Large intestine (tissue), 3 donors: Measurements from ENCODE around the gene RASSF1. TPM values are rescaled to one million over a fixed set of nuclear protein-coding genes. Genes with fewer than 3 reads are reported as not detected.
A peak's percentile ranks its signal among the peaks of the same experiment; 100 is the strongest.

Source experiments
- DNase-seq, 2 donors: peaks; one replicate each; pipeline versions ENCODE4 v3.0.0 to v3.0.0-alpha.2; 2013
- H3K27ac ChIP-seq: one replicate; pipeline ENCODE4 v1.5.1; 2013; ENCODE audit warnings: low read length
- H3K27me3 ChIP-seq: 2 replicates; pipeline ENCODE4 v1.6.1; 2013; ENCODE audit warnings: low read length; ENCODE audit not compliant: control insufficient read depth, insufficient read depth
- H3K36me3 ChIP-seq: 2 replicates; pipeline ENCODE4 v1.6.1; 2013; ENCODE audit warnings: low read length; ENCODE audit not compliant: control insufficient read depth, insufficient read depth
- H3K4me1 ChIP-seq: one replicate; pipeline ENCODE4 v1.6.1; 2013; ENCODE audit warnings: low read length; ENCODE audit not compliant: control insufficient read depth, insufficient read depth
- H3K4me3 ChIP-seq: one replicate; pipeline ENCODE4 v1.5.1; 2013; ENCODE audit warnings: low read length
- H3K9me3 ChIP-seq: one replicate; pipeline ENCODE4 v1.6.1; 2013; ENCODE audit warnings: mild to moderate bottlenecking, low read depth, low read length, moderate library complexity; ENCODE audit not compliant: control insufficient read depth
- WGBS: methylation state at CpG from one replicate; pipeline ENCODE4 v1.1.5; 2013; ENCODE audit warnings: low lambda C conversion rate; ENCODE audit not compliant: insufficient coverage; 5-methylcytosine and 5-hydroxymethylcytosine counted together
- polyA plus RNA-seq: library from polyadenylated mRNA; unstranded; fragments of 120-200 nt; gene quantifications from one replicate; pipeline ENCODE4 v1.2.1, GENCODE V29; 2013

The RASSF1 gene
- polyA plus RNA-seq, 1 donor: 19.5 TPM

- WGBS: no CpG with 5 or more reads among the region's 8 CpGs
- H3K4me1 ChIP-seq: peaks cover 37% of the 10 kb centered on the region
- H3K4me3 ChIP-seq: no peak overlapping the region
- H3K27me3 ChIP-seq: no peaks in the 10 kb centered on the region
- no peaks in the 10 kb centered on the region for H3K36me3 ChIP-seq
- no peaks in the 10 kb centered on the region for H3K9me3 ChIP-seq
- no peak for DNase-seq
- no peak overlapping the region for H3K27ac ChIP-seq
Measured at GRCh38 chr3:50295553-50296431, 44.8 kb downstream of the RASSF1 start.

- no peak for DNase-seq
- Histone ChIP-seq H3K36me3 (peaks cover 7% of the 10 kb centered on the region), H3K27me3 (no peaks in the 10 kb centered on the region), H3K27ac (no peak overlapping the region), H3K4me3 (no peak overlapping the region), H3K4me1 (peaks cover 34% of the 10 kb centered on the region), H3K9me3 (no peaks in the 10 kb centered on the region)
- WGBS: no CpG with 5 or more reads among the region's 22 CpGs
Measured at GRCh38 chr3:50294492-50295403, 45.9 kb downstream of the RASSF1 start.

GRCh38 chr3:50294089-50294488, 46.5 kb downstream of the RASSF1 start:
- no peak for DNase-seq
- WGBS: no CpG with 5 or more reads among the region's 4 CpGs

GRCh38 chr3:50293079-50293801, 47.4 kb downstream of the RASSF1 start:
- peak overlapping the region; percentile 50 for H3K27ac ChIP-seq
- no peak overlapping the region for H3K4me3 ChIP-seq
- no CpG with 5 or more reads among the region's 12 CpGs for WGBS
- no peaks in the 10 kb centered on the region for H3K27me3 ChIP-seq
- no peaks in the 10 kb centered on the region for H3K9me3 ChIP-seq
- peaks cover 25% of the 10 kb centered on the region for H3K4me1 ChIP-seq
- H3K36me3 ChIP-seq: peaks cover 22% of the 10 kb centered on the region
- DNase-seq: no peak

More at GRCh38 chr3:50294089-50294488, 46.5 kb downstream of the RASSF1 start:
- Histone ChIP-seq H3K36me3 (peaks cover 13% of the 10 kb centered on the region), H3K4me1 (peaks cover 32% of the 10 kb centered on the region), H3K27me3 (no peaks in the 10 kb centered on the region), H3K4me3 (no peak overlapping the region), H3K27ac (no peak overlapping the region), H3K9me3 (no peaks in the 10 kb centered on the region)

- WGBS: no CpG with 5 or more reads among the region's 67 CpGs
- peaks cover 30% of the 10 kb centered on the region for H3K36me3 ChIP-seq
- H3K9me3 ChIP-seq: no peaks in the 10 kb centered on the region
- peak within 1 kb of the TSS; percentile 58 for H3K27ac ChIP-seq
- H3K27me3 ChIP-seq: no peaks in the 10 kb centered on the region
- DNase-seq: peak; percentile 99
- peaks cover 21% of the 10 kb centered on the region for H3K4me1 ChIP-seq
- peak within 1 kb of the TSS; percentile 74 for H3K4me3 ChIP-seq
Measured at GRCh38 chr3:50292159-50293078, 48.2 kb downstream of the RASSF1 start, which contains the start of gene IFRD2. Gene IFRD2 (minus strand): TSS chr3:50292429. CDS start chr3:50292274, 155 bp downstream.

- peaks cover 38% of the 10 kb centered on the region for H3K36me3 ChIP-seq
- H3K9me3 ChIP-seq: no peaks in the 10 kb centered on the region
- no peak for DNase-seq
- peaks cover 21% of the 10 kb centered on the region for H3K4me1 ChIP-seq
- H3K4me3 ChIP-seq: no peak overlapping the region
- H3K27me3 ChIP-seq: no peaks in the 10 kb centered on the region
- H3K27ac ChIP-seq: peak overlapping the region; percentile 30
- WGBS: 90% methylated on average over 2 of the region's 16 CpGs
Measured at GRCh38 chr3:50290161-50290641, 50.4 kb downstream of the RASSF1 start.

- DNase-seq: no peak
- Histone ChIP-seq H3K9me3 (no peaks in the 10 kb centered on the region), H3K4me1 (peaks cover 21% of the 10 kb centered on the region), H3K27ac (no peak overlapping the region), H3K4me3 (no peak overlapping the region), H3K36me3 (peaks cover 38% of the 10 kb centered on the region), H3K27me3 (no peaks in the 10 kb centered on the region)
- no CpG with 5 or more reads among the region's 6 CpGs for WGBS
Measured at GRCh38 chr3:50289130-50289529, 51.5 kb downstream of the RASSF1 start.

- DNase-seq: no peak
- Histone ChIP-seq H3K27ac (no peak overlapping the region), H3K4me1 (peaks cover 21% of the 10 kb centered on the region), H3K9me3 (no peaks in the 10 kb centered on the region), H3K4me3 (no peak overlapping the region), H3K27me3 (no peaks in the 10 kb centered on the region), H3K36me3 (peaks cover 38% of the 10 kb centered on the region)
- WGBS: no CpG with 5 or more reads among the region's 23 CpGs
Measured at GRCh38 chr3:50288387-50289007, 52.1 kb downstream of the RASSF1 start.

- DNase-seq: no peak
- H3K27ac ChIP-seq: no peak overlapping the region
- H3K4me1 ChIP-seq: peaks cover 15% of the 10 kb centered on the region
- H3K27me3 ChIP-seq: no peaks in the 10 kb centered on the region
- no peak overlapping the region for H3K4me3 ChIP-seq
- H3K9me3 ChIP-seq: no peaks in the 10 kb centered on the region
- H3K36me3 ChIP-seq: peaks cover 38% of the 10 kb centered on the region
- no CpG with 5 or more reads among the region's 1 CpG for WGBS
Measured at GRCh38 chr3:50287262-50287661, 53.4 kb downstream of the RASSF1 start.
